ENCODE measurements around the gene MAP3K13.
"Not testable (repeated sequence)": the region's sequence is repeated elsewhere in the genome, so short reads cannot be mapped to it uniquely, and the experiment has no call there.

MAP3K13 gene

GRCh38 chr3:185356499-185356898 is 6.4 kb upstream of the MAP3K13 start:
- Histone ChIP-seq H3K4me1 (ENCODE audit: insufficient read depth, low read length) (no peaks in the 10 kb centered on the region), H3K9ac (ENCODE audit: low read depth, low read length) (no peak overlapping the region), H3K36me3 (ENCODE audit: insufficient read depth, low read length) (no peaks in the 10 kb centered on the region), H3K9me3 (ENCODE audit: control insufficient read depth, insufficient read depth, low read length) (no peaks in the 10 kb centered on the region)

GRCh38 chr3:185361920-185362319 is 1.0 kb upstream of the MAP3K13 start:
- H3K36me3 ChIP-seq (ENCODE audit: insufficient read depth, low read length), result no peaks in the 10 kb centered on the region
- no peaks in the 10 kb centered on the region for H3K9me3 ChIP-seq (ENCODE audit: control insufficient read depth, insufficient read depth, low read length)
- no peak overlapping the region for H3K9ac ChIP-seq (ENCODE audit: low read depth, low read length)
- no peaks in the 10 kb centered on the region for H3K4me1 ChIP-seq (ENCODE audit: insufficient read depth, low read length)

- H3K4me1 ChIP-seq (ENCODE audit: insufficient read depth, low read length), result no peaks in the 10 kb centered on the region
- H3K36me3 ChIP-seq (ENCODE audit: insufficient read depth, low read length), result no peaks in the 10 kb centered on the region
- peak overlapping the region; percentile 45; the same call in 1 of the 2 replicates for H3K9ac ChIP-seq (ENCODE audit: low read depth, low read length)
- H3K9me3 ChIP-seq (ENCODE audit: control insufficient read depth, insufficient read depth, low read length), result no peaks in the 10 kb centered on the region
Observed at GRCh38 chr3:185363662-185364203, 797 bp downstream of the MAP3K13 start.

GRCh38 chr3:185365291-185366073 is 2.5 kb downstream of the MAP3K13 start:
- Histone ChIP-seq H3K9me3 (ENCODE audit: control insufficient read depth, insufficient read depth, low read length) (no peaks in the 10 kb centered on the region), H3K36me3 (ENCODE audit: insufficient read depth, low read length) (no peaks in the 10 kb centered on the region), H3K9ac (ENCODE audit: low read depth, low read length) (no peak overlapping the region), H3K4me1 (ENCODE audit: insufficient read depth, low read length) (no peaks in the 10 kb centered on the region)

- Histone ChIP-seq H3K4me1 (ENCODE audit: insufficient read depth, low read length) (no peaks in the 10 kb centered on the region), H3K36me3 (ENCODE audit: insufficient read depth, low read length) (no peaks in the 10 kb centered on the region), H3K9me3 (ENCODE audit: control insufficient read depth, insufficient read depth, low read length) (no peaks in the 10 kb centered on the region), H3K9ac (ENCODE audit: low read depth, low read length) (no peak overlapping the region)
Observed at GRCh38 chr3:185366074-185366335, 3.1 kb downstream of the MAP3K13 start.

GRCh38 chr3:185366913-185367312 is 4.0 kb downstream of the MAP3K13 start:
- no peak overlapping the region for H3K9ac ChIP-seq (ENCODE audit: low read depth, low read length)
- peaks cover 6% of the 10 kb centered on the region; the same call in 1 of the 2 replicates for H3K4me1 ChIP-seq (ENCODE audit: insufficient read depth, low read length)
- H3K9me3 ChIP-seq (ENCODE audit: control insufficient read depth, insufficient read depth, low read length), result no peaks in the 10 kb centered on the region
- no peaks in the 10 kb centered on the region for H3K36me3 ChIP-seq (ENCODE audit: insufficient read depth, low read length)

DNA sequence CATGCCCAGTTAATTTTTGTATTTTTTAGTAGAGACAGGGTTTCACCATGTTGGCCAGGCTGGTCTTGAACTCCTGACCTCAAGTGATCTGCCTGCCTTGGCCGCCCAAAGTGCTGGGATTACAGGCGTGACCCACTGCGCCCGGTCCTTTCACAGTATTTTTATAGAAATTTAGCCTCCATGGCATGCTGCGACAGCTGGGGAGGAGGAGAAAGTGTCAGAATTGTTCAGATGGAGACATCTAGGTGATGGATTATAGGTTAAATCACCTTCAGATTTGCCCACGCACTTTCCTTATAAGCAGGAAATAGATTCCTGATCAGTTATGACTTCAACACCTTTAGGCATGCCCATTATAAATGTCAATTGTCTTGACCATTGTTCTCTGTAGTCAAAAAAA is 7.4 kb downstream of the MAP3K13 start:
- H3K9ac ChIP-seq (ENCODE audit: low read depth, low read length); H3K4me1 ChIP-seq (ENCODE audit: insufficient read depth, low read length); H3K9me3 ChIP-seq (ENCODE audit: control insufficient read depth, insufficient read depth, low read length); H3K36me3 ChIP-seq (ENCODE audit: insufficient read depth, low read length): not testable (repeated sequence)

DNA sequence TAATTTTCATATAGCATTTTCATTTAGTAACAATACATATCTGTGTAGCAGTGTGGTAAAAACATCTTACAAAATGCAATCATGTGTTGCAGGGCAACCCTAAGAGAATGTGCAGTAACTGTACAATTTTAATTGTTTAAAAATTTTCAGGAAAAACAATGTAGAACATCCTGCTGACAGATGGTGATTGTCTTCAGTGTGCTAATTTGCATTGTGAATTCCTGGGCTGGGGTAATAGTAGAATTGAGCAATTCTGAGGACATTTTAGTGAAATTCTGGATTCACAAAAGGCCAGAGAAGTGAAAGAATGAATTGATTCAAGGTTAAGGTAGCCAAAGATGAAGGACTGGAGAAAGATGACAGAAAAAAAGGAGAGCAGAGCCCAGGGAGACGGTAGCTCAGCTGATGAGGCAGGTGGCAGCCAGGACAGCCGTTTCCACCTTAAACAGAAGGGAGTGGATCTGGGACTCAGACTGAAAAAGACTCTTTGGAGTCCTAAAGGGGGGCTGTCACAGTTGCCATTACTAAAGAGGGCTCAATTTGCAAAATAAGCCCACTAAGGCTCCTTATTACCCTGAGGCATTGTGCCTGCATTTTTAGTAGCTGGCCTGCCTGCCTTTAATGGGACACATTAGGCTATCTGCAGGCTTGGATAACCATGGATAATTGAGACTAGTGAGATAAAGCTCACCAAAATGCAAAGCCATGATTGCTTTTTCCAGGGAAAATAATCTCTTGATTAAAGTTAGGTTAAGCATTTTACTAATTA is 8.6 kb downstream of the MAP3K13 start:
- H3K4me1 ChIP-seq (ENCODE audit: insufficient read depth, low read length), result peaks cover 6% of the 10 kb centered on the region; the same call in 1 of the 2 replicates
- no peaks in the 10 kb centered on the region for H3K9me3 ChIP-seq (ENCODE audit: control insufficient read depth, insufficient read depth, low read length)
- H3K9ac ChIP-seq (ENCODE audit: low read depth, low read length), result no peak overlapping the region
- H3K36me3 ChIP-seq (ENCODE audit: insufficient read depth, low read length), result no peaks in the 10 kb centered on the region

DNA sequence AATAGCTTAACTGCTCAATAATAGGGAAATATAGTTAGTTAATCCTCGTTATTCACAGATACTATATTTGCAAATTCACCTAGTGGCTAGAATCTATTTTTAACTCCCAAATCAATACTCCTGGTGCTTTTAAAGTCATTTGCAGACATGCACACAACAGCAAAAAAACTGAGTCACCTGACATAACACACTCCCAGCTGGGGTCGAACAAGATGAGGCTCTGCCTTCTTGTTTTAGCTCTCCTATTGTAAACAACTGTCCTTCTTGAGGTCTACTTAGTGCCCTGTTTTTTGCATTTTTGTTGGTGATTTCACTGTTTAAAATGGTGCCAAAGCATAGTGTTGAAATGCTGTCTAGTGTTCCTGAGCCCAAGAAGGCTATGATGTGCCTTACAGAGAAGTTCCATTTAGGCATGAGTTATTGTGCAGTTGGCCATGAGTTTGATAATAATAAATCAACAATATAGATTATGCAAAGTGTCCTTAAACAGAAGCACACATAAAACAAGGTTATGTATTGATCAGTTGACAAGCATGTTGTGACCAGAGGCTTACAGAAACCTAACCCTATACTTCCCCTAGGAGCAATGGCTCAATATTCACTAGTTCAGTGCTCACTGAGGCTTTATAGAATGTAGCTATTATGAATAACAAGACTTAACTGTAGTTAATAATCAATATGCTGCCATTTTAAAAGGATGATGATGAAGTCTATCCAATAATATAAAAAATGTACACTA is 18.6 kb downstream of the MAP3K13 start:
- Histone ChIP-seq H3K36me3 (ENCODE audit: insufficient read depth, low read length) (no peaks in the 10 kb centered on the region), H3K9me3 (ENCODE audit: control insufficient read depth, insufficient read depth, low read length) (no peaks in the 10 kb centered on the region; the same call in 1 of the 2 replicates), H3K4me1 (ENCODE audit: insufficient read depth, low read length) (no peaks in the 10 kb centered on the region), H3K9ac (ENCODE audit: low read depth, low read length) (no peak overlapping the region)

DNA sequence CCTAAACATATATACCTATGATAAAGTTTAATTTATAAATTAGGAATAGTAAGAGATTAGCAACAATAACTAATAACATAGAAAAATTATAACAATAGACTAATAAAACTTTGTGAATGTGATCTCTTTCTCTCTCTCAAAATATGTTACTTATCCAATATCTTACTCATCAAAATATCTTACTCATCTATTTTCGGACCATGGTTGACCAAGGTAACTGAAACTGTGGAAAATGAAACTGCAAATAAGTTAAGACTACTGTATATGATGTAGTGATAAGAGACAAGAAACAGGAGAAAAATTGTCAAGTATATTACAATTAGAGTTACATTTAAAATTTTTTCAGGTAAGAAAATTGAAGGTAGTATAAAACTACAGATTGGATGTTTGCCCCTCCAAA is 19.2 kb downstream of the MAP3K13 start:
- no peaks in the 10 kb centered on the region for H3K4me1 ChIP-seq (ENCODE audit: insufficient read depth, low read length)
- H3K9me3 ChIP-seq (ENCODE audit: control insufficient read depth, insufficient read depth, low read length), result no peaks in the 10 kb centered on the region; the same call in 1 of the 2 replicates
- no peak overlapping the region for H3K9ac ChIP-seq (ENCODE audit: low read depth, low read length)
- H3K36me3 ChIP-seq (ENCODE audit: insufficient read depth, low read length), result no peaks in the 10 kb centered on the region

GRCh38 chr3:185386515-185386914 is 23.6 kb downstream of the MAP3K13 start:
- H3K9me3 ChIP-seq (ENCODE audit: control insufficient read depth, insufficient read depth, low read length); H3K36me3 ChIP-seq (ENCODE audit: insufficient read depth, low read length); H3K9ac ChIP-seq (ENCODE audit: low read depth, low read length); H3K4me1 ChIP-seq (ENCODE audit: insufficient read depth, low read length): not testable (repeated sequence)

GRCh38 chr3:185387646-185388045 is 24.7 kb downstream of the MAP3K13 start:
- Histone ChIP-seq H3K9ac (ENCODE audit: low read depth, low read length) (no peak overlapping the region), H3K4me1 (ENCODE audit: insufficient read depth, low read length) (no peaks in the 10 kb centered on the region), H3K36me3 (ENCODE audit: insufficient read depth, low read length) (no peaks in the 10 kb centered on the region), H3K9me3 (ENCODE audit: control insufficient read depth, insufficient read depth, low read length) (no peaks in the 10 kb centered on the region)

GRCh38 chr3:185393055-185393454 is 30.1 kb downstream of the MAP3K13 start:
- no peaks in the 10 kb centered on the region for H3K4me1 ChIP-seq (ENCODE audit: insufficient read depth, low read length)
- H3K9ac ChIP-seq (ENCODE audit: low read depth, low read length), result no peak overlapping the region
- no peaks in the 10 kb centered on the region for H3K9me3 ChIP-seq (ENCODE audit: control insufficient read depth, insufficient read depth, low read length)
- H3K36me3 ChIP-seq (ENCODE audit: insufficient read depth, low read length), result no peaks in the 10 kb centered on the region

- Histone ChIP-seq H3K4me1 (ENCODE audit: insufficient read depth, low read length) (no peaks in the 10 kb centered on the region; the same call in 1 of the 2 replicates), H3K9ac (ENCODE audit: low read depth, low read length) (no peak overlapping the region), H3K9me3 (ENCODE audit: control insufficient read depth, insufficient read depth, low read length) (no peaks in the 10 kb centered on the region), H3K36me3 (ENCODE audit: insufficient read depth, low read length) (no peaks in the 10 kb centered on the region)
Observed at GRCh38 chr3:185397676-185398075, 34.7 kb downstream of the MAP3K13 start.
